Lower lobe of right lung (tissue), 2 donors: Measurements from ENCODE around the gene BICC1. TPM values are rescaled to one million over a fixed set of nuclear protein-coding genes. Genes with fewer than 3 reads are reported as not detected.

Experiments used
- ATAC-seq, 2 donors: fragments of 200-7000 bp; cut with Tn5 transposase; one replicate each; pipeline ENCODE4 v1.9.1; 2020 to 2022; ENCODE audit warnings: mild to moderate bottlenecking in 2 of 2, moderate library complexity in 2 of 2
- DNase-seq: peaks from one replicate; pipeline ENCODE4 v3.0.0-alpha.2; 2020
- H3K27ac ChIP-seq: fragments of 200-600 bp; one replicate; pipeline ENCODE4 v1.8.0; 2022
- H3K27me3 ChIP-seq: fragments of 200-600 bp; one replicate; pipeline ENCODE4 v1.8.0; 2022; ENCODE audit warnings: low read depth
- H3K36me3 ChIP-seq: fragments of 200-600 bp; one replicate; pipeline ENCODE4 v1.8.0; 2022; ENCODE audit warnings: mild to moderate bottlenecking
- H3K4me1 ChIP-seq: fragments of 200-600 bp; one replicate; pipeline ENCODE4 v1.8.0; 2022
- H3K4me3 ChIP-seq: fragments of 200-600 bp; one replicate; pipeline ENCODE4 v1.8.0; 2022; ENCODE audit warnings: mild to moderate bottlenecking
- H3K9me3 ChIP-seq: fragments of 200-600 bp; one replicate; pipeline ENCODE4 v1.8.0; 2022
- intact Hi-C: fragments of 100-400 bp; cut with DNase I; formaldehyde crosslinking; loops from one replicate; pipeline ENCODE4 v1.11.0; 2022
- total RNA-seq: library from RNA; stranded (reverse); fragmentation: NEBNext Ultra II Directional; extraction: Animal tissue kit (Norgen Biotek cat#: 25700); gene quantifications from one replicate; pipeline ENCODE4 v1.2.1, GENCODE V29; 2021
- TF ChIP-seq, protein P1 (sequence below): fragments of 200-600 bp; IDR thresholded peaks from one replicate; pipeline ENCODE4 v1.8.0; 2022; ENCODE audit warnings: antibody characterized with exemption, mild to moderate bottlenecking
- donor health status: DM: no; HTN: yes; CAD: no; lungs with severe emphysema.

The BICC1 gene
- total RNA-seq, 1 donor from 2014 or later, result 11.0 TPM

DNA sequence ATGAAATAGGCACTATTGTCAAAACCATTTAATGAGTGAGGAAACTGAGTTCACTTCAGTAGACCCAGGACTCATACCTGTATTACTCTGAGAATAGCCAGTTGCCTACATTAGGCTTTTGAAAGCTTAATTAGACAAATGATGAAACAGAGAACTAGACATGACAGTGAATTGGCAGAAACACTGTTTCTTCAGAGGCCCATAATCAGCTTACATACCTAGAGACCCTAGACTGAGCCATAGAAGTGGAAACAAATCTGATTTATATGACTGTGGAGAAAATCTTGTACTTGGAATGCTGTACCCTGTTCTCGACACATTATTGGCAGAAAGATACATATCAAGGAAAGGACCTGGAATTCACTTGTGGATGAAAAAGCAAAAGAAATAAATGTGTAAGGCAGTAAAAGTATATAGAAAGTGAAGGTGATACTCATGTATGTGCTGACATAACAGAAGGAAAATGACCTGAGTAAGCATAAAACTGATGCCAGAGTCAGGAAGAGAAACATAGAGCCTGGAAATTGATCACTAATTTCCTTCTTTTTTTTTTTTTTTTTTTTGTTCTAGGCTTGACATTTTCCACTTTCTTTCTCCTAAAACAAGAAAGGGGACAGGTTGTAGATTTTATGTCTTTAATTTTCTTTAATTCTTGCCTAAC lies 251.5 kb downstream of the BICC1 start:
- Histone ChIP-seq H3K27ac (no peak overlapping the region), H3K4me3 (no peak overlapping the region), H3K4me1 (no peaks in the 10 kb centered on the region), H3K9me3 (no peaks in the 10 kb centered on the region), H3K36me3 (no peaks in the 10 kb centered on the region), H3K27me3 (no peaks in the 10 kb centered on the region)
- DNase-seq (no peak), ATAC-seq (no peak)
- intact Hi-C loops, result no loop called here
- TF ChIP-seq, protein P1, sequence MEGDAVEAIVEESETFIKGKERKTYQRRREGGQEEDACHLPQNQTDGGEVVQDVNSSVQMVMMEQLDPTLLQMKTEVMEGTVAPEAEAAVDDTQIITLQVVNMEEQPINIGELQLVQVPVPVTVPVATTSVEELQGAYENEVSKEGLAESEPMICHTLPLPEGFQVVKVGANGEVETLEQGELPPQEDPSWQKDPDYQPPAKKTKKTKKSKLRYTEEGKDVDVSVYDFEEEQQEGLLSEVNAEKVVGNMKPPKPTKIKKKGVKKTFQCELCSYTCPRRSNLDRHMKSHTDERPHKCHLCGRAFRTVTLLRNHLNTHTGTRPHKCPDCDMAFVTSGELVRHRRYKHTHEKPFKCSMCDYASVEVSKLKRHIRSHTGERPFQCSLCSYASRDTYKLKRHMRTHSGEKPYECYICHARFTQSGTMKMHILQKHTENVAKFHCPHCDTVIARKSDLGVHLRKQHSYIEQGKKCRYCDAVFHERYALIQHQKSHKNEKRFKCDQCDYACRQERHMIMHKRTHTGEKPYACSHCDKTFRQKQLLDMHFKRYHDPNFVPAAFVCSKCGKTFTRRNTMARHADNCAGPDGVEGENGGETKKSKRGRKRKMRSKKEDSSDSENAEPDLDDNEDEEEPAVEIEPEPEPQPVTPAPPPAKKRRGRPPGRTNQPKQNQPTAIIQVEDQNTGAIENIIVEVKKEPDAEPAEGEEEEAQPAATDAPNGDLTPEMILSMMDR, result no peak

DNA sequence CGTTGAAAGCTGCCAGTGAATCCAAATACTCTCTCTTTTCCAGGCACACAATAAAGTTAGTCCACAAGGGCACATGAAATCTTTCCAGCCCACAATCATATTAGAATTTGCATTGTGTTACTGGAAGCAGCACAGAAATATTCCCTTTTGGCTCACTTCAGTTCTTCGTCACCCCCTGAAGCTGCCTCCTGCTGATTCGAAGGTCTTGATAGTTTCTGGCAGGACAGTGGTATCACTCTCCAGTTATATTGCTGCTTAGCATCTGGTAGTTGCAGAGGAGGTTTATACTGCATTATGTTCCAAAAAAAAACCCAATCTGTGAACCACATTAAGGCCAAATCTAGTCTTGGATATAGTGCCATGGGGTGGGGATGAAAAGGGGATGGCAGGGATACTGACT lies 253.2 kb downstream of the BICC1 start:
- no peak overlapping the region for H3K4me3 ChIP-seq
- ATAC-seq, result no peak
- H3K27me3 ChIP-seq, result no peaks in the 10 kb centered on the region
- H3K27ac ChIP-seq, result no peak overlapping the region
- no peaks in the 10 kb centered on the region for H3K36me3 ChIP-seq
- H3K4me1 ChIP-seq, result no peaks in the 10 kb centered on the region
- intact Hi-C loops, result no loop called here
- H3K9me3 ChIP-seq, result no peaks in the 10 kb centered on the region
- TF ChIP-seq, protein P1, result no peak
- DNase-seq, result no peak

DNA sequence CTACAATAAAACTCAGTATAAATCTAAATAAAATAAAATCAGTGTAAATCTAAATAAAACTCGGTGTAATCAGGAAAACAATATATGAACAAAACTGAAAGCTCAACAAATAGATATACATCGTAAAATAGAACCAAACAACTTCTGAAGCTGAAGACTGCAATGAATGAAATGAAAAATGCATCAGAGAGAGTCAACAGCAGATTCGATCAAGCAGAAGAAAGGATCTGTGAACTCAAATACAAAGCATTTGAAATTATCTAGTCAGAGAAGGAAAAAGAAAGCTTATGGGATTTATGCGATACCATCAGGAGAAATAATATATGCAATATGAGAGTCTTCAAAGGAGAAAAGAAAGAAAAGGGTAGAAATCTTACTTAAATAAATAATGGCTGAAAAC lies 255.0 kb downstream of the BICC1 start:
- Histone ChIP-seq H3K36me3 (no peaks in the 10 kb centered on the region), H3K4me1 (no peaks in the 10 kb centered on the region), H3K9me3 (no peaks in the 10 kb centered on the region), H3K4me3 (no peak overlapping the region), H3K27ac (no peak overlapping the region), H3K27me3 (no peaks in the 10 kb centered on the region)
- TF ChIP-seq, protein P1, result no peak
- DNase-seq (no peak), ATAC-seq (no peak)
- intact Hi-C loops, result no loop called here

DNA sequence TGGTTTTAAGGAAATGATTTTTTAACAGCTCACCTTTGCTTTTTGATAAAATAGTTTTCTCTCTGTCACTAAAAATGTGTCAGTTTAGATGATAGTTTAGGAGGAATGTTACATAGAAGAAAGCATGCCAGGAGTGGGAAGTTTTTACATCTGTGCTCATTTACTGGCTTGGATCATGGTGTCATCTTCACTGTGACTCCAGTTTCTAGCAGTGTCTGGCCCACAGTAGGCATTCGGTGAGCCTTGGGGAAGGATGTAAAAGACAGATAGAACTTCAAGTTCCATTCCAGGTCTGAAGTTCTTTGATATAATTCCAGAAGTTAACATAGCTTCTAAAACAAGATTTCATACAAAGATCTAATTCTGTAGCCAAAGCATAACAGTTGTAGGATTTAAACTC lies 259.2 kb downstream of the BICC1 start:
- ATAC-seq (no peak), DNase-seq (no peak)
- H3K4me3 ChIP-seq, result no peak overlapping the region
- H3K27ac ChIP-seq, result no peak overlapping the region
- no peaks in the 10 kb centered on the region for H3K9me3 ChIP-seq
- H3K36me3 ChIP-seq, result no peaks in the 10 kb centered on the region
- no peaks in the 10 kb centered on the region for H3K27me3 ChIP-seq
- intact Hi-C loops, result no loop called here
- TF ChIP-seq, protein P1, result no peak
- no peaks in the 10 kb centered on the region for H3K4me1 ChIP-seq

DNA sequence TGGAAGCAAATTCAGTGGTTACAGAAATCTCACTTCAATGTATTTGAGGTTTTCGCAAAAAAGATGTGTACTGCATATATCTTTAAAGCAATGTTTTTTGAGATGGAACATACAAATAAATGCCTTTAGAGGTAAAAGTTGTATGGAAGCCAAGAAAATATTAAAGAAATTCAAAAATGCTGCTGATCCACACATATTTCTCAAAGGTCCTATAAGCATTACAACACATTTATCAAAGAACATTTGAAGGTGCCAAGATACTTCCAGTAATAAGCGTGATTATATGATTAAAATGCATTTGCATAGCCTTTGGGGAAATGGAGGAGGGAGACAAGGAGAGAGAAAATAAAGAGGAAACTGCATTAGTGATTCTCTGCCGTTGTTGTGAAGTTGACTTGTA lies 260.1 kb downstream of the BICC1 start:
- no peak for ATAC-seq
- no peak overlapping the region for H3K27ac ChIP-seq
- intact Hi-C loops, result no loop called here

More for the DNA sequence above, 260.1 kb downstream of the BICC1 start:
- H3K36me3 ChIP-seq, result no peaks in the 10 kb centered on the region
- no peak for DNase-seq
- no peaks in the 10 kb centered on the region for H3K9me3 ChIP-seq
- TF ChIP-seq, protein P1, result no peak
- no peak overlapping the region for H3K4me3 ChIP-seq
- no peaks in the 10 kb centered on the region for H3K27me3 ChIP-seq
- no peaks in the 10 kb centered on the region for H3K4me1 ChIP-seq
